Fibroblast of peridontal ligament (primary cell): Measurements from ENCODE around the gene GPR160.
"Not testable (repeated sequence)": the region's sequence is repeated elsewhere in the genome, so short reads cannot be mapped to it uniquely, and the experiment has no call there.

Source experiments
- DNase-seq: peaks from one replicate; pipeline ENCODE4 v3.0.0-alpha.2; 2010; ENCODE audit errors: extremely low read depth

GPR160 gene

GRCh38 chr3:170111147-170111771 lies 73.5 kb downstream of the GPR160 start:
- DNase-seq: no peak

GRCh38 chr3:170114165-170114564 lies 76.4 kb downstream of the GPR160 start:
- DNase-seq: not testable (repeated sequence)

- no peak for DNase-seq
Observed at GRCh38 chr3:170117134-170117533, 79.3 kb downstream of the GPR160 start.

GRCh38 chr3:170128259-170128976 lies 90.6 kb downstream of the GPR160 start:
- DNase-seq: peak; percentile 14

GRCh38 chr3:170128977-170129431 lies 91.2 kb downstream of the GPR160 start:
- peak; percentile 8 for DNase-seq

- peak; percentile 15 for DNase-seq
Observed at GRCh38 chr3:170130532-170130931, 92.7 kb downstream of the GPR160 start.

GRCh38 chr3:170132335-170132734 lies 94.5 kb downstream of the GPR160 start:
- no peak for DNase-seq
